OCI-LY7 (cell line): ENCODE data around the gene TRH.

Source experiments
- EZH2phosphoT487 ChIP-seq: fragments of 200-600 bp; sonication (generic); IDR thresholded peaks from 2 replicates; pipeline ENCODE4 v1.6.1; 2018; ENCODE audit warnings: low read depth, borderline replicate concordance, mild to moderate bottlenecking, mixed run types, antibody characterized with exemption, low read length, moderate library complexity, mixed read lengths
- TF ChIP-seq, protein P1 (sequence below): fragments of 200-600 bp; sonication (generic); conservative IDR thresholded peaks from 2 replicates; pipeline ENCODE4 v1.5.1; 2014; ENCODE audit warnings: mild to moderate bottlenecking, antibody characterized with exemption, low read length, moderate library complexity, mixed read lengths

DNA sequence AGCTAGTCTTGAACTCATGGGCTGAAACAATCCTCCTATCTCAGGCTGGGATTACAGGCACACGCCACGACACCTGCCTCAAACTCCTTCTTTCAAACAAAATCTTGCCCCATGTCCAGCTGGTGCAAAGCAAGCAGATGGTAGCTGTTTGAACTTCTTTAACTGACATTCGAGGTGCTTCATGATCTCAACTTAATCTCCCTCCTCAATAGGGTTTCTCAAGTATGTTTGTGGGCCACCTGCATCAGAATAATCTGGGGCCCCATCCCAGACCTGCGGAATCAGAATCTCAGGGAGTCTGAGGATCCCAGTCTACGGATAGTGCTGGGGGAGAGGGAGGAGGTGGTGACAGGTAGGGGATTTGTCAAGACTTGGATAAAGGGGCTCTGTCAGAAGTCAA is 20.9 kb upstream of the TRH start:
- TF ChIP-seq, protein P1, sequence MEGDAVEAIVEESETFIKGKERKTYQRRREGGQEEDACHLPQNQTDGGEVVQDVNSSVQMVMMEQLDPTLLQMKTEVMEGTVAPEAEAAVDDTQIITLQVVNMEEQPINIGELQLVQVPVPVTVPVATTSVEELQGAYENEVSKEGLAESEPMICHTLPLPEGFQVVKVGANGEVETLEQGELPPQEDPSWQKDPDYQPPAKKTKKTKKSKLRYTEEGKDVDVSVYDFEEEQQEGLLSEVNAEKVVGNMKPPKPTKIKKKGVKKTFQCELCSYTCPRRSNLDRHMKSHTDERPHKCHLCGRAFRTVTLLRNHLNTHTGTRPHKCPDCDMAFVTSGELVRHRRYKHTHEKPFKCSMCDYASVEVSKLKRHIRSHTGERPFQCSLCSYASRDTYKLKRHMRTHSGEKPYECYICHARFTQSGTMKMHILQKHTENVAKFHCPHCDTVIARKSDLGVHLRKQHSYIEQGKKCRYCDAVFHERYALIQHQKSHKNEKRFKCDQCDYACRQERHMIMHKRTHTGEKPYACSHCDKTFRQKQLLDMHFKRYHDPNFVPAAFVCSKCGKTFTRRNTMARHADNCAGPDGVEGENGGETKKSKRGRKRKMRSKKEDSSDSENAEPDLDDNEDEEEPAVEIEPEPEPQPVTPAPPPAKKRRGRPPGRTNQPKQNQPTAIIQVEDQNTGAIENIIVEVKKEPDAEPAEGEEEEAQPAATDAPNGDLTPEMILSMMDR = no peak
- TF ChIP-seq EZH2phosphoT487 = no peak
